Colonic mucosa (tissue), 4 donors: ENCODE measurements around the gene COLQ. TPM values are rescaled to one million over a fixed set of nuclear protein-coding genes. Genes with fewer than 3 reads are reported as not detected.
"Not testable (repeated sequence)": the region's sequence is repeated elsewhere in the genome, so short reads cannot be mapped to it uniquely, and the experiment has no call there.

ENCODE experiments used
- DNase-seq: peaks from one replicate; pipeline ENCODE4 v3.0.0-alpha.2; 2020
- H3K27ac ChIP-seq: fragments of 200-600 bp; one replicate; pipeline ENCODE4 v1.8.0; 2021
- H3K27me3 ChIP-seq: fragments of 200-600 bp; one replicate; pipeline ENCODE4 v1.8.0; 2021
- H3K36me3 ChIP-seq: fragments of 200-600 bp; one replicate; pipeline ENCODE4 v1.8.0; 2021
- H3K4me1 ChIP-seq: fragments of 200-600 bp; one replicate; pipeline ENCODE4 v1.8.0; 2021; ENCODE audit warnings: mild to moderate bottlenecking
- H3K4me3 ChIP-seq: fragments of 200-600 bp; one replicate; pipeline ENCODE4 v1.8.0; 2021
- H3K9ac ChIP-seq, 2 donors: one replicate each; pipeline ENCODE4 v1.7.0; 2013; ENCODE audit warnings: control low read depth in 2 of 2, low read depth in 2 of 2, low read length in 2 of 2
- H3K9me3 ChIP-seq: fragments of 200-600 bp; one replicate; pipeline ENCODE4 v1.8.0; 2021
- CTCF ChIP-seq: fragments of 200-600 bp; IDR thresholded peaks from one replicate; pipeline ENCODE4 v1.8.0; 2022; ENCODE audit warnings: antibody characterized with exemption, mild to moderate bottlenecking
- intact Hi-C: fragments of 100-400 bp; cut with DNase I; formaldehyde crosslinking; loops from one replicate; pipeline ENCODE4 v1.14.1; 2022
- total RNA-seq, 2 donors: library from RNA; stranded (reverse); fragmentation: NEBNext Ultra II Directional in 1 of 2; extraction: Animal tissue kit (Norgen Biotek cat#: 25700) in 1 of 2; gene quantifications; one replicate each; pipeline ENCODE4 v1.2.1, GENCODE V29; 2021
- donor health status: healthy.
- donor health status: DM: no; HTN: no; CAD: no.
- donor health status: DM: no; HTN: no; CAD: no.

COLQ gene
- total RNA-seq, 2 donors from 2014 or later = 0.79 to 0.85 TPM

GRCh38 chr3:15486979-15487378 is 34.5 kb downstream of the COLQ start:
- no peak overlapping the region for H3K27ac ChIP-seq
- no peaks in the 10 kb centered on the region for H3K9me3 ChIP-seq

GRCh38 chr3:15486020-15486419 is 35.5 kb downstream of the COLQ start:
- no peak for DNase-seq
- no peak for TF ChIP-seq CTCF
- no peaks in the 10 kb centered on the region for H3K9me3 ChIP-seq
- no peak overlapping the region for H3K27ac ChIP-seq
- no peak overlapping the region for H3K9ac ChIP-seq
- intact Hi-C loops = no loop called here
- H3K27me3 ChIP-seq = no peaks in the 10 kb centered on the region
- H3K4me3 ChIP-seq = no peak overlapping the region
- no peaks in the 10 kb centered on the region for H3K36me3 ChIP-seq
- no peaks in the 10 kb centered on the region for H3K4me1 ChIP-seq

More at GRCh38 chr3:15486979-15487378, 34.5 kb downstream of the COLQ start:
- no peak overlapping the region for H3K9ac ChIP-seq
- no peak for TF ChIP-seq CTCF
- H3K27me3 ChIP-seq = no peaks in the 10 kb centered on the region
- no peaks in the 10 kb centered on the region for H3K36me3 ChIP-seq
- no peaks in the 10 kb centered on the region for H3K4me1 ChIP-seq
- DNase-seq = no peak
- H3K4me3 ChIP-seq = no peak overlapping the region
- intact Hi-C loops = no loop called here

GRCh38 chr3:15484551-15484950 is 37.0 kb downstream of the COLQ start:
- intact Hi-C loops = not testable (repeated sequence)

GRCh38 chr3:15479400-15480224 is 41.9 kb downstream of the COLQ start:
- Histone ChIP-seq H3K9me3 (no peaks in the 10 kb centered on the region), H3K36me3 (no peaks in the 10 kb centered on the region), H3K27ac (no peak overlapping the region), H3K4me3 (no peak overlapping the region), H3K4me1 (no peaks in the 10 kb centered on the region), H3K27me3 (no peaks in the 10 kb centered on the region), H3K9ac (no peak overlapping the region)
- DNase-seq = no peak
- no peak for TF ChIP-seq CTCF
- intact Hi-C loops = no loop called here

More at GRCh38 chr3:15484551-15484950, 37.0 kb downstream of the COLQ start:
- H3K36me3 ChIP-seq, H3K9me3 ChIP-seq, H3K27ac ChIP-seq, H3K9ac ChIP-seq, H3K4me3 ChIP-seq, H3K27me3 ChIP-seq, DNase-seq, H3K4me1 ChIP-seq: not testable (repeated sequence)

- no peak overlapping the region for H3K9ac ChIP-seq
- no peaks in the 10 kb centered on the region for H3K9me3 ChIP-seq
- DNase-seq = no peak
- H3K36me3 ChIP-seq = no peaks in the 10 kb centered on the region
- H3K27me3 ChIP-seq = no peaks in the 10 kb centered on the region
- H3K4me1 ChIP-seq = no peaks in the 10 kb centered on the region
- intact Hi-C loops = no loop called here
- no peak overlapping the region for H3K4me3 ChIP-seq
- no peak overlapping the region for H3K27ac ChIP-seq
- TF ChIP-seq CTCF = no peak
Observed at GRCh38 chr3:15478640-15478979, 42.9 kb downstream of the COLQ start.

GRCh38 chr3:15477951-15478639 is 43.4 kb downstream of the COLQ start:
- Histone ChIP-seq H3K4me3 (no peak overlapping the region), H3K9ac (no peak overlapping the region), H3K4me1 (no peaks in the 10 kb centered on the region), H3K27me3 (no peaks in the 10 kb centered on the region), H3K9me3 (no peaks in the 10 kb centered on the region), H3K36me3 (no peaks in the 10 kb centered on the region), H3K27ac (no peak overlapping the region)
- no peak for TF ChIP-seq CTCF
- DNase-seq = no peak
- intact Hi-C loops = no loop called here
